ENCODE results near the gene HSPA9.

DNA sequence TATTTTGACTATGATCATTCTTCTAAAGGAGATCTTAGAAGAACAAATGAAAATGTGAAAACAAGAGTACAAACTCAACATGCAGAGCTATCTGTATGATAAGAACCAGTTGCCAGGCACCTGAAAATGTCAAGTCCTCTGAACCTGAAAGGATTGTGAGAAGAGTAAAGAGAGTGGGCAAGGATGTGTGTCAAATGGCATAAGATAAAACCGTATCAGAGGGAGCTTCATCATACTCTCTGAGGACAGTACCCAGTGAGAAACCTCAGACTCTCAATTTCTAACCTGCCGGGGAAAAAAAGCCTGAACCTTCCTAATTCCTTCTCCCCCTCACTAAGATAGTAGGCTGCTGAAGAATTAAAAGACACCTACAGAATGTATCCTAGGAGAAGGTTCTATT lies 39.0 kb downstream of the HSPA9 start:
- TF ChIP-seq TAF1 (IDR thresholded peaks at IDR 0.05; ENCODE audit: low read depth, low read length) = no peak
- TF ChIP-seq SPI1 (IDR thresholded peaks at IDR 0.05; ENCODE audit: low read depth, low read length) = no peak
- no peak for TF ChIP-seq POU2F2 (IDR thresholded peaks at IDR 0.05; ENCODE audit: low read depth, low read length)
